ENCODE data around the gene IGDCC3. TPM values are rescaled to one million over a fixed set of nuclear protein-coding genes. Genes with fewer than 3 reads are reported as not detected.

The IGDCC3 gene
- total and polyA plus RNA-seq, 10 of the 15 experiments (the other 5 are each of a cell fraction or from before 2014, with no cell fraction given): 0.10 to 0.20 (median 0.15) TPM; not detected in 7

- FAIRE-seq (no peak), DNase-seq (ENCODE audit: low read depth, low spot score) (no peak), ATAC-seq (peak; percentile 1)
- ChIA-PET SMC1A (ENCODE audit: uncharacterized antibody, unreplicated experiment) (interaction anchor here (0.7 to 1.5 kb wide), 4 partner anchors 11 to 116 kb away, joined by 3 to 5 read pairs (median 3); no protein-coding TSS in a partner anchor), CTCF (interaction anchor here (0.7 to 2.3 kb wide), 7 partner anchors 17 to 270 kb away, joined by 3 to 13 read pairs (median 3); partner anchors contain the start of gene PARP16), POLR2A (interaction anchor here (0.6 to 1.6 kb wide), 6 partner anchors 7 to 410 kb away, joined by 3 to 18 read pairs (median 4); partner anchors contain the start of genes CLPX and PARP16), RAD21 (ENCODE audit: unreplicated experiment) (interaction anchor here (1.2 to 1.9 kb wide), 4 partner anchors 15 to 270 kb away, joined by 3 to 18 read pairs (median 4); partner anchors contain the start of gene PARP16)
- intact Hi-C loops (cut with micrococcal nuclease; ENCODE audit: unreplicated experiment): loop anchor here (1.0 to 5.0 kb wide), 4 partner anchors 8 to 488 kb away; partner anchors contain the start of genes DENND4A and RNU5A-1
- WGBS (ENCODE audit: insufficient coverage, insufficient replicate concordance, low lambda C conversion rate, missing lambda C conversion rate): 3% methylated on average over 24 of the region's 24 CpGs
- Histone ChIP-seq H3K4me2 (ENCODE audit: control insufficient read depth, insufficient read depth) (peak overlapping the region; percentile 97), H2AFZ (ENCODE audit: control insufficient read depth, low read depth, low read length) (peak overlapping the region; percentile 85), H3K36me3 (ENCODE audit: control insufficient read depth in 2 of 2, insufficient read depth in 2 of 2, low read length in 1 of 2) (no peaks in the 10 kb centered on the region), H3K27ac (ENCODE audit: control insufficient read depth, insufficient read depth) (peak overlapping the region; percentile 97), H4K20me1 (ENCODE audit: control insufficient read depth, insufficient read depth) (no peaks in the 10 kb centered on the region), H3K9ac (ENCODE audit: control insufficient read depth, insufficient read depth, low read length) (peak overlapping the region; percentile 79), H3K79me2 (ENCODE audit: control insufficient read depth, insufficient read depth, low read length) (no peaks in the 10 kb centered on the region), H3K9me3 (replicated peaks; ENCODE audit: control insufficient read depth, insufficient read depth, low read length) (no peaks in the 10 kb centered on the region; the same call in 2 of the 3 replicates), H3K27me3 (replicated peaks in 1 of 2; ENCODE audit: control insufficient read depth in 2 of 2, insufficient read depth in 2 of 2, low read length in 1 of 2) (no peaks in the 10 kb centered on the region), H3K4me1 (ENCODE audit: control insufficient read depth, insufficient read depth, low read length) (peaks cover 10% of the 10 kb centered on the region), H3K4me3 (peak overlapping the region; percentile 33)
- in situ Hi-C loops (cut with MboI): no loop called here
- TF ChIP-seq GATAD2B (conservative IDR thresholded peaks at IDR 0.05; ENCODE audit: low read depth): peak; percentile 29; the same call in 1 of the 2 replicates
- TF ChIP-seq SMARCA5 (IDR thresholded peaks at IDR 0.05): peak; percentile 23; the same call in 1 of the 2 replicates
- TF ChIP-seq ZBTB40 (IDR thresholded peaks at IDR 0.05; ENCODE audit: borderline replicate concordance): peak; percentile 51; the same call in 1 of the 2 replicates
- TF ChIP-seq RBBP5 (conservative IDR thresholded peaks at IDR 0.05): no peak
- 0 out of 2 replicates have a peak, but pooled peaks have one; percentile 54 for TF ChIP-seq WRNIP1 (IDR thresholded peaks at IDR 0.05; ENCODE audit: borderline replicate concordance, low read depth, low read length)
- no peak for TF ChIP-seq CBX5 (IDR thresholded peaks at IDR 0.05; ENCODE audit: low read depth)
- peak in 1 of 2 experiments; percentile 55; a peak in 3 of 4 replicates for TF ChIP-seq IKZF2 (IDR thresholded peaks at IDR 0.05)
- TF ChIP-seq IKZF1 (conservative IDR thresholded peaks at IDR 0.05): peak; percentile 58
- peak; percentile 48; the same call in 1 of the 2 replicates for TF ChIP-seq EED (IDR thresholded peaks at IDR 0.05; ENCODE audit: low read depth)
- no peak for TF ChIP-seq PBX3 (IDR thresholded peaks at IDR 0.05; ENCODE audit: insufficient replicate concordance, low read depth, low read length)
- TF ChIP-seq ZNF687 (IDR thresholded peaks at IDR 0.05): peak; percentile 39; the same call in 1 of the 2 replicates
- TF ChIP-seq CBFB (IDR thresholded peaks at IDR 0.05; ENCODE audit: low read depth): no peak
- no peak for TF ChIP-seq CHD2 (IDR thresholded peaks at IDR 0.05; ENCODE audit: borderline replicate concordance, low read depth, low read length)
- no TSS peak for BruUV-seq (replicated peaks)
Observed at GRCh38 chr15:65303687-65304380, 74.0 kb downstream of the IGDCC3 start.
